NOMO-1 treated with dmso at 0.1 percent for 144 hours (cell line): ENCODE data around the gene DNAJB12.
"Not testable (repeated sequence)": the region's sequence is repeated elsewhere in the genome, so short reads cannot be mapped to it uniquely, and the experiment has no call there.

Experiments used
- DNase-seq: peaks from one replicate; lab custom pipeline; 2025; ENCODE audit not compliant: unreplicated experiment; lab: John Stamatoyannopoulos, UW

Gene DNAJB12

DNA sequence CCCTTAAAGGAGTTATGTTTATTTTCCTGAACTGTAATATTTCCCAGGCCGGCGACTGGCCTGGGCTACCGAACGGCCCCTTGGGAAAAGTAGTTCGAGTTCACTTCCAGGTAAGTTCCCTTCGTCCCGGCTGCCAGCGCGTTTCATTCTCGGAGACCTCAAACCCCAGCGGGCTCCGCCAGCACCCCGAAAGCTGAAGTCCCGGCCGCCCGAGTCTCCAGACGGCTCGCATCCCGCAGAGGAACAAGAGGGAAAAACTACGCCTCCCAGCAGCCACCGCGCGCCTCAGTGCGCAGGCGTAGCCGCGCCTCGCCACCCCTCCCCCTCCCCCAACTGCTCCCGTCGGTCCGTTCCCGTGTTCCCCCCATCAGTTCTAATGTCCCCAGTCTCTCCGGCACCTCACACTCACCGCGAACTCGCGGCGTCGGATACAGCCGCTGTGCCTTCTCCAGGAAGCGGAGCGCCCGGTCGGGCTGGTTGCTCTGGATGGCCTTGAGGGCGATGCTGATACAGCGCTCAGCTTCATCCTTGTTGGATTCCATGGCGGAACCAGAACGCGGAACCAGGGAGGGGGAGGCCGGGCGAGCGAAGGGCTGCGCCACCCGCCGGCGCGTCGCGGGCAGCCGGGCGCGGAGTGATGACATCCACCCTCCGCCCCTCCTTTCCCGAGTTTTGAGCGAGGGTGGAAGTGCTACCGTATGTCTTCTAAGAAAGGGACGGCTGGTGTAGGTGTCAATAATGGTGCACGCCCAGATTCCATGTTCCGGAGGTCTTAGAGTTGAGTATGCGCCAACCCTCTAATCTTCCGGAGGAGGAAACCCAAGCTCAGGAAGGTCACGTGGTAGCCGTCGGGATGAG lies at the start of gene DNAJB12:
TSS of gene DNAJB12 (minus strand) at position 564 of the 858 bp plus-strand sequence. CDS start at position 542, 22 bp downstream.
- peak; percentile 95 for DNase-seq

DNA sequence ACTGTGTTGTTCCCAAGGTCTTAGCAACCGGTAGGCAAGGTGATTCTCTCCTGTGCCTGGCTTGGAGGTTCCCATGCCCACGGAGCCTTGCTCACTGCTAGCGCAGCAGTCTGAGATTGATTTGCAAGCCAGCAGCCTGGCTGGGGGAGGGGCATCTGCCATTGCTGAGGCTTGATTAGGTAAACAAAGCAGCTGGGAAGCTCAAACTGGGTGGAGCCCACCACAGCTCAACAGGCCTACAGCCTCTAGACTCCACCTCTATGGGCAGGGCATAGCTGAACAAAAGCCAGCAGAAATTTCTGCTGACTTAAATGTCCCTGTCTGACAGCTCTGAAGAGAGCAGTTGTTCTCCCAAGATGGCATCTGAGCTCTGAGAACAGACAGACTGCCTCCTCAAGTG lies 40.9 kb upstream of the DNAJB12 start:
- DNase-seq = not testable (repeated sequence)

DNA sequence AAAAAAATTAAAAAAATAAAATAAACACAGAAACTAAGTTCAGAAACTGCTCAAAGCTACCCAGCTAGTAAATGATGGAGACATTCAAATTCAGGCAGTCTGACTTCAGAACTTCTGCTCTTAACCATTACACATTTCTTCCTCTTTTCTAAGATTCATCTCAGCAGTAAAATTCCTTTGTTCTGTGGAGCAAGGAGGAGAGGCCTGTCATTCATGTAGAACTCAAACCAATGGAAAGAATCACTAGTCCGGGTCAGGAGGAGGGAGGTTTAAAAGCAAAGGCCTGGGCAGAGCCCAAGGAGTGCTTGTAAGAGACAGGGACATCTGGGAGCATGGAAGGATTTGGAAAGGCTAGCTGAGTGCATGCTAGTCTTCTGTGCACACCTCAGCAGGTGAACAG lies 37.9 kb upstream of the DNAJB12 start:
- no peak for DNase-seq

DNA sequence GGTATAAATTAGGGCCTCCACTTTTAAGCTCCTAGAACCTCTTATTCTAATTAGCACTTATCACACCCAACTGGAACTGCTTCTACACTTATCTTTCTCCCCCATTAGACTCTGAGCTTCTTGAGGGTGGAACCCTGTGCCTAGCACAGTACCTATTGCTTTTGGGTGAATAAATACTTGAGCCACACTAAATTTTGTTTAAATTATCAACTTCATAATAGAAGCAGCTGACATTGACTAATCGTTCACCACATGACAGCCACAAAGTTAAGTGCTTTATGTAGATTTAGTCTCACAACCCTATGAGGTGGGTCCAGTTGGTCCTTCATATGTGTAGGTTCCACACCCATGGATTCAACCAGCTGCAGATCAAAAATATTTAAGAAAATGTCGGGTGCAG lies 36.0 kb upstream of the DNAJB12 start:
- DNase-seq = no peak

DNA sequence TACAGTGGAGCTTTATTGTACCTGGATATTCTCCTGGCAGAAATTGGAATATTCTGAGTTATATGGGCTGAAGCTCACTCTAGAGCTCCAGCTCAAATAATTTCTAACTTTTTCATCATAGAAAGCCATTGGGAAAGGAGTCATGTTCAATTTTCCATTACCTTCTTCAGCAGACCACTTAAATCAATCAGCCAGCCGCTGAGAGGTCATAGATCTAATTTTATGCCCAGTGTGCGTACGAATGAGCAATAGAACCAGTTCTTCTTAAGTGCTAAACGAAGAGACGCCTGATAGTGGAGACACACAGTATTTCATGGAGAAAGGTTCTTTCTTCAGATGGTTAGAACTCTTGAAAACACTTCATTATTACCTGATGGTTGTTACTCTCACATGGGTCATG lies 35.0 kb upstream of the DNAJB12 start:
- DNase-seq = no peak

DNA sequence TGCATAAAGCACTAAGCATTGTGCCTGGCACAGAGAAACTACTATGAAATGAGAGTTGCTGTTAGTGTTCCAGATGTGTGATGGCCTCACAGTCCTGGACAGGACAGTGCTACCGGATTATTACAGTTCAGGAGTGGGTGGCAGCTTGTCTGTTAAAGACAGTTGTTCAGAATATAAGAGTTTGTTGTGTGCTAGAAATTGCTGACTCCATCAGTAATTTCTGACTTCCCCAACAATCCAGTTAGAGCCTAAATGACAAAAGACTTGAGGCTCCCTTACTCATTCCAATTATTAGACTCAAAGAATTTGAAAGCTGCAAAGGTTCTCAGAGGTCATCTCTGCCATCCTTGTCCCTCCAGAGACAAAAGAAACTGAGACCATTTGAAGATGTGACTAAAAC lies 34.3 kb upstream of the DNAJB12 start:
- DNase-seq = no peak

DNA sequence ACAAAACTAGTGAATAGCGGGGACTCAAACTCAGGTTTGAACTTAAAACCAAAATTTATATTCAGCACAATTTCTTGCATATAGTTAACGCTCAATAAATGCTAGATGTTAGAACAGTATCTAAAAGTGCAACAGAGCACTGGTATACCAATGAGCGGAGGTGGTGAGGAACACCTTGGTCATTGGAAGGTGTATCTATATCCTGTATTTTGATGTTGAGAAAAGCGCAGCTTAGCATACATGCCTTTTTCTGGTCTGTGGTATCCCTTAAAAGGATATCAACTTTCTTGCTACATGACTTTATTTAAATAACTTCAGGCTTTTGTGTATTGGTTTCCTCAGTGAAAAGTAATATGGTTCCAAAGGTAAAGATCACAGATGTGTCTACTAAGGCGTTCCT lies 33.3 kb upstream of the DNAJB12 start:
- DNase-seq = no peak

DNA sequence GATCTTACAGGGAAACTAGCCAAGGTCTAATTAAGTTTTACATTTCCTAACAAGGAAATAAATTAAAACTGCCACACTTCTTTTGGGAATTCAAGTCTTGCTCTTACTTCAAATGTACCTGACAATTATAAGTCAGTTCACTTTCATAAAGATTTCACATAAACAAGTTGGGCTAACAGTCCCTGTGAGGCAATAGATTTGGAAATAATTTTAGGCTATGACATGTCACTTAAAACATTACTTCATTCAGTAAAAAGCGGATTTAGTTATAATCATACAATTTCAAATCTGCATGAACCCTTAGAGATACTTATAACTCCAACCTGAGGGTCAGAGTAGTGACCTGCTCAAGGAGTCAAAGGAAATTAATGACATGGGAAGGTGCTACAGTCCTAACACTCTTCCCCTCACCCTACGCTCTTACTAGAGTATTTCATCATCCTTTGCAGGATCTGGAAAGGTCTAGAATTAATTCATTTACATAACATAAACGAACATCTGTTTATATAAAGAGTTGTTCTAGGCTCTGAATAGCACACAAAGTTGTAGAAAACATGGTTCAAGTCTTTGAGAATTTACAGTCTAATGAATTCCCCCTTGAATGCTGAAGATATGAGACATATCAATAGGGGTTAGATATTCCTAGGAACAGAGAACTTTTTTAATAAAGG lies 32.3 kb upstream of the DNAJB12 start:
- no peak for DNase-seq

DNA sequence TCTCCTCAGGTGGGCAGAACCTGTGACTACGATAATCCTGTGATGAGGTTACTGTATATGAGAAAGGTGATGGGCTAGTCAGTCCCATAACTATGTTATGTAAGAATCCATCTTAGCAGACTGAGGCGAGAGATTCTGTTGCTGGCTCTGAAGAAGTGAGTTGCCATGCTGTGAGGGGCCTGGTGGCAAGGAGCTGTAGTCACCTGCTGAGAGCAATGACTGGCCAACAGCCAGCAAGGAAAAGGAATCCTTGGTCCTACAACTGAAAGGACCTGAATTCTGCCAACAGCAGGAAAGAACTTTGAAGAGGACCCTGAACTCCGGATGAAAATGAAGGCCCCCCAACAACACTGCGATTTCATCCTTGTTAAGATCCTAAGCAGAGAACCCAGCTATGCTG lies 31.0 kb upstream of the DNAJB12 start:
- DNase-seq = no peak

DNA sequence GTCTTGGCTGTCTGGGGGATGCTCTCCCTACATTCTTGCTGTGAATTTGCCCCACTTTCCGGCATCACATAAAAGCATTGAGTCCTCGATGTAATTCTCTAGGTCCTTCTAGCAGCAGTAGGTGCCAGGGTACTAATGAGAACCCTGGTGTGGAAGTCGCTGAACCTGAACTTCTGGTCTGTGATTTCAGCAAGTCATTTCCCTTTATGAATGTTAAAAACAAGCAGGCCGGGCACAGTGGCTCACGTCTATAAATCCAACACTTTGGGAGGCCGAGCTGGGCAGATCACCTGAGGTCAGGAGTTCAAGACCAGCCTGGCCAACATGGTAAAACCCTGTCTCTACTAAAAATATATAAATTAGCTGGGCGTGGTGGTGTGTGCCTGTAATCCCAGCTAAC lies 30.3 kb upstream of the DNAJB12 start:
- not testable (repeated sequence) for DNase-seq

DNA sequence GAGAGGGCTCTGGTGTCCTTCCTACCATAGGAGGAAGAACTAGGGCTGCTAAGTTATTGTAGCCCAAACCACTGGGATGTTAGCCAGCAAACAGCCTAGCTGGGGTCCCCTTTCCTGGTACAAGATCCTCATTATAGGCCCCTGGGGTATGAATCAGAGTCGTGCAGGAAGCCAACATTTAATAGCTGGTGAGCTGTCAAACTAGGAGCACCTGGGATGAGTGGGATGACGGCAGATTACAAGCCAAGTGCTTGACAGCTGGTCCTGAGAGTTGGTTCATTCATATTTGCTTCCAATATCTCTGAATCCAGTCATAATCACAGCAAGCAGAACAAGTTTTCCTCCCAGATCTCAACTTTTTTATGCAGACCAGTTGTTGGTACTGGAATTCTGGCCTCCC lies 25.1 kb upstream of the DNAJB12 start:
- no peak for DNase-seq

DNA sequence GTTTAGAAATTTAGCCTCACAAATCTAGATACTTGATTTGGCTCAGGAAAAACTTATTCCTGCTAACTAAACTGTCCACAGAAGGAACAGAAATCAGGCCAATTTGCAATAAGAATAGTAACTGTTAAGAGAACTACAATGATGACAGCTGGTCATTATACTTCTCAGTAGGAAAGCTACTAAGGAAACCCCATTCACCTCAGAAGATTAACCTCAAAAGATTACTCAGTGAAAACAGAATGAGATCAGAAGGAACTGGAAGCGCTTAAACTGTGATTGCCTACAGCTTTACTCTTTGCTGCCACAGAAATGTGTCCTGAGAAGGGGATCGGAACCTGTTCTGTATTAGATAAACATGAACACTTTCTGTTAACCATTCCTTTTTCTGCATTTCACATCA lies 24.3 kb upstream of the DNAJB12 start:
- no peak for DNase-seq

DNA sequence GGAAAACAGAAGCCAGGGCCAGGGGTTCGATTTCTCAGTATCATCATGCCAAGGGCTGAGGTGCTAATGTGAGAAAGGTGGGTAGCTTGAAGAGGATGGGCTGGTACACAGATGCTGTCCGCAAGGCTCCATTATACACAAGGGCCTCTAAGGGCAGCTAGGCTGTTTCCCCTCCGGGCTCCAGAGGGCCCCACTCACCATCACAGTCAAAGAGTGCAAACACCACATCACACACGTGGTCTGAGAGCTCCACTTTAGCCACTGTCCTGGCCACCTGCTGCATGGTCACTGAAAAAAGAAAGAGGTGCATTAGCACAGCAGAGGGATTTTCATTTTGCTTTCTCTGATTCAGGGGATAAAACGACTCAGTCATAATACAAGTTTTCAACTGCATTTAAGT lies 20.9 kb upstream of the DNAJB12 start:
- DNase-seq = no peak

DNA sequence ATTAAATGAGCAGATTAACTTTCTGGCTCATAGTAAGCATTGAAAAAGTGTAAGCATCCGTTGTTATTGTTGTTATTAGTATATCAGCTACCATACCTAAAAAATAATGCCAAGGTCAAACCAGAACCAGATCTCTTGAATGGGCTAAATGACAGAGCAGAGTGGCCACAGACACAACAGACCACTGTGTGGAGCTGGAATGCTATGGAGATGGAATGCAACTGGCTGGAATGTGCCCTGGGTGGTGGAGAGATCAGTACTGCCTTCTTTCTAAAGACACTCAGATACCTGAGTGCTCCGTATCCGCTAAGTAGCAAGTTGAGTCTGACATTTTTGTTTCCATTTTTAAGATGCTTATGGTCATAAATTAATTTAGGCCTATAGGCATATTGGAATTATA lies 20.5 kb upstream of the DNAJB12 start:
- DNase-seq = no peak

DNA sequence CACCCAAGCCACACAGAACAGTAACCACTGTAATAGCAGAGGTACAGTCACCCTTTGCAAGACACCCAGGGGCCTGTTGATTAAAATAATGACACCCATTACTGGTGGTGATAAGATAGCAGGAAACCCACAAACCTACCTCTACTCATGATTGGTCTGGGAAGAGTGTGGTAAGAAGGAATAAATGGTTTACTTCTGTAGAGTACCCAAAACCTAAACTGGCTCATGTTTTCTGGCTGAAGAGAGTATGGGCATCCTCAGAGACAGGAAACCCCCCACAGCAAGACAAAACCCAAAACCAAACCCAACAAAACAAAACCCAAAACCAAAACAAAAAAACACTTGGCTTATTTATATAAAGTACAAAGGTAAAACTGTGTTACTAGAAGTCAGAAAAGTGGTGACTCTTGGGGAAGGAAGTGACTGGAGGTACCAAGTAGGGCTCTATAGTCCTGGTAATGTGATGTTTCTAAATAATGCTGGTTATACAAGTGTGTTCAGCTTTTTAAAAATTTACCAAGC lies 15.5 kb upstream of the DNAJB12 start:
- DNase-seq = no peak

DNA sequence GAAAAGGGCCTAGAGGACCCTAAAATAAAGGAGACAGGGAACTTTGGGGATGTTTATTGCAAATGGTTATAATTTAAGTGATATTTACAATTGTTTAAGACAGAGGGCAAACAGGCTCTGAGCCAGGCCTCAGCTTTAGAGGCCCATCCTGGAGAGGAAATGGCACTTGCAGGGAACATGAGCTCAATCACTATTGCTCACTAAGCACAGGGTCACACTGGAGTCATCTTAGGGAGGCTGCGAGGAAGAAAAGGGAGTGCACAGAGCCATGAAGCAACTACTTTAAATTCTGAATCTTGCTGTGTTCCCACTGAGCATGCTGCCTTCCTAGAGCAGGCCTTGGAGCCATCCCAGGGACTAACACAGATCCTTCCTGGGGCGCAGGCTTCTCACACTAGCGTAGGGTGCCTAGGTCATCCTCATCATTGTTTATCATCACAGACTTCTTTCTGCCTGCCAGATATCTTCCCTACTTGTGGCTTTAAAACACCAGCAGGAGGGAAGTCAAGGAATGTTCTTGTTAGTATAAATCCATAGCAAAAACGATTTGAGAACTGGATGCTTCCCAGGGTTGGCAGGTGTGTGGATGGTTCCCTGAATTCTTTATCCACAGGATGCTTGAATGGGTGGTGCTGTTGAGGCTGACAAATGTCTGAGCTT lies 12.7 kb upstream of the DNAJB12 start:
- DNase-seq = no peak

DNA sequence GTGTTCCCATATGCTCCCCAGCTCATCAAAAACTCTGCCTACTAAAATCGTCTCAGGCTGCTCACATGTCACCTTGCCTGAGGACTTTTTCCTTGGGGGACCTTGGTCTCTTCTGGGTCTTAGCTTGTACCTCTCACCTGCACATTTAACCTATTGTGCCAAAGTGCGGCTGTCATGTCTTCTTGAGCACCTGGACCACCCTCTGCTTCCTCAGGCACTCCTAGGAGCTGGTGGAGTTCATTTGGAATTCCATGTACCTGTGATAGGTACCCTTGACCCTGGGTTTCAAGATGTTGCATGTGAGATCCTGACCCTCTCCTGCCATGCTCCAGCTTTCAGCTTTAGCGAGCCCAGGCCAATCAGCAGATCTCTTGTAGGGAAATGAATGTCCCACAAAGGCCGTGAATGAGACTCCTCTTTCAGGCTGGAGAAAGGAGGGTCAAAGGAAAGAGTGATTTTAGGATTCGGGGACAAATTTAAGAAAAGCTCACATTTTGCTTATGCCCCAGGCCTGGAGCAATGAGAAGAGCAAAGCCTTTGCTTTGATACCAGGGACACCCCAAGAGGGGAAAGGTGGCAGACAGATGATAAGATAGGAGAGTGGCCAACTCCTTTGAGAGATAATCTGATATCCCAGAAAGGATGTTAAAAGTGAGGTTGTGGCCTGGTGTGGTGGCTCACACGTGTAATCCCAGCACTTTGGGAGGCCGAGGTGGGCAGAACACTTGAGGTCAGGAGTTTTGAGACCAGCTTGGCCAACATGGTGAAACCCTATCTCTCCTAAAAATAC lies 10.6 kb upstream of the DNAJB12 start:
- no peak for DNase-seq

DNA sequence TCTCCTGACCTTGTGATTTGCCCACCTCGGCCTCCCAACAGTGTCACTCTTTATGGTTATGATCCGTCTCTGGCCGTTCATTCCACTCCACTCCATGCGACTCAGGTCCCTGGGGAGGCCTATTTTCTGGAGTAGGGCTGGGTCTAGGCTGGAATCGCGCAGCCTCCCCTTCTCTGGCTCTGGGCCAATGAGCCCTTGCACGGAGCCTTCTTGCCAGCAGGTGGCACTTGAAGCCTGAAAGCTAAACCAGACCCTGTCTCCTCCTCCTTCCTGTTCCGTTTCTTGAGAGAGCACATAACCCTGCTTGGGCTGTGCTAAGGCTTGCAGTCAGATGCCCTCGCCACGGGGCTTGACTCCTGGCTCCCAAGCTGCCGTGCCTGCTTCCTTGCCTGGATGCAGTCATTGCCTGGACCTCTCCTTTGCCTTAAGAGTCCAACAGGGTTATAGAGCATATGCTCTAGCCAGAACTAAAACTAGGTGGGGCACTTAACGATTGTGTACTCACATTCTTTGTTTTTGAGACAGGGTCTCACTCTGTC lies 9.6 kb upstream of the DNAJB12 start:
- peak; percentile 85 for DNase-seq

DNA sequence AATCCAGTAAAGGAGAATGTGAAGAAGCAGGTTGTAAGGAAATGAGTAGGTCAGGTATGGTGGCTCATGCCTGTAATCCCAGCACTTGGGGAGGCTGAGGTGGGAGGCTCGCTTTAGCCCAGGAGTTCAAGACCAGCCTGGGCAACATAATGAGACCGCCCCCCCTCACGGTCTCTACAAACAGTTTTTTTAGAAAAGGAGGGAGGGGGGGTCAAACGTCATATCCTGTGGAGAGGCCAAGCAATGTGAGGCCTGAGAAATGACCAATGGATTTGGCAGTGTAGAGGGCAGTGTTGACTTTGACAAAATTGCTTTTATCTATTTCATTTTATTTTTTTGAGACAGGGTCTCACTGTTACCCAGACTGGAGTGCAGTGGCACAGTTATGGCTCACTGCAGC lies 2.3 kb upstream of the DNAJB12 start:
- no peak for DNase-seq

DNA sequence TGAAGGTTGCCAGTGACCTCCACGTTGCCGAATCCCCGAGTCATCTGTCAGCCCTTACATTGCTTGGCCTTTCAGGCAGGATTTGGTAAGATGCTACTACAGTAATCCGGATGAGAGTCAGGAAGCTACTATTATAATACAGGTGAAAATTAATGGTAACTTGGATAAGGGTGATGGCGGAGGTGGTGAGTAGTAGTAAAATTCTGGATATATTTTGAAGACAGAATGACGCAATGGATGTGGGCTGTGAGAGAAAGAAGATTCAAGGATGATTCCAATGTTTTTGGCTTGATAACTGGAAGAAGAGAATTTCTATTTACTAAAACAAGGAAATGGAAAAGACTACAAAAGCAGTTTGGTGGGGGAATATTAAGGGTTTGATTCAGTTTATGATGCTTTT lies 1.4 kb upstream of the DNAJB12 start:
- no peak for DNase-seq

DNA sequence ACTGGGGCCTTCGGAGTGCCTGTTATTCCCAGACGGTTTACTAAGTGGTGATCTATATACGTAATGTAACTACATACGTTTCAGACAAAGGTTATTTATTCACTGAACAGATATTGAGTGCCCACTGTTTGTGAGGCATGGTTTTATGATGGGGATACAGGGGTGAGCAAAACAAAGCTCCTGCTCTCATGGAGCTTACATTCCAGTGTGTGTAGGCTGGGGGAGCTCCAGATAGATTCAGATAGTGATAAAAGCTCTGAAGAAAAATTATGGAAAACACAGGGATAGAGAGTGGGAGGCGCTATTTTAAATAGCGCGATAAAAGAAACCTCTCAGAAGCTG lies 466 bp upstream of the DNAJB12 start:
- DNase-seq = no peak
